WI38 (cell line): ENCODE results near the gene DNAH10.

Experiments used
- H3K4me3 ChIP-seq: 2 replicates; pipeline ENCODE4 v1.5.1; 2011; ENCODE audit warnings: low read depth, mild to moderate bottlenecking, control low read depth, low read length
- TF ChIP-seq, protein P1 (sequence below): IDR thresholded peaks from 2 replicates; pipeline ENCODE4 v1.5.1; 2012; ENCODE audit warnings: low read depth, mild to moderate bottlenecking, control low read depth, low read length

Gene DNAH10

GRCh38 chr12:123954647-123955350 is 192.7 kb downstream of the DNAH10 start:
- no peak overlapping the region for H3K4me3 ChIP-seq
- TF ChIP-seq, protein P1, sequence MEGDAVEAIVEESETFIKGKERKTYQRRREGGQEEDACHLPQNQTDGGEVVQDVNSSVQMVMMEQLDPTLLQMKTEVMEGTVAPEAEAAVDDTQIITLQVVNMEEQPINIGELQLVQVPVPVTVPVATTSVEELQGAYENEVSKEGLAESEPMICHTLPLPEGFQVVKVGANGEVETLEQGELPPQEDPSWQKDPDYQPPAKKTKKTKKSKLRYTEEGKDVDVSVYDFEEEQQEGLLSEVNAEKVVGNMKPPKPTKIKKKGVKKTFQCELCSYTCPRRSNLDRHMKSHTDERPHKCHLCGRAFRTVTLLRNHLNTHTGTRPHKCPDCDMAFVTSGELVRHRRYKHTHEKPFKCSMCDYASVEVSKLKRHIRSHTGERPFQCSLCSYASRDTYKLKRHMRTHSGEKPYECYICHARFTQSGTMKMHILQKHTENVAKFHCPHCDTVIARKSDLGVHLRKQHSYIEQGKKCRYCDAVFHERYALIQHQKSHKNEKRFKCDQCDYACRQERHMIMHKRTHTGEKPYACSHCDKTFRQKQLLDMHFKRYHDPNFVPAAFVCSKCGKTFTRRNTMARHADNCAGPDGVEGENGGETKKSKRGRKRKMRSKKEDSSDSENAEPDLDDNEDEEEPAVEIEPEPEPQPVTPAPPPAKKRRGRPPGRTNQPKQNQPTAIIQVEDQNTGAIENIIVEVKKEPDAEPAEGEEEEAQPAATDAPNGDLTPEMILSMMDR = no peak

- no peak overlapping the region for H3K4me3 ChIP-seq
- TF ChIP-seq, protein P1 = no peak
These were observed 194.1 kb downstream of the DNAH10 start for GRCh38 chr12:123956249-123956648.

- TF ChIP-seq, protein P1 = no peak
- H3K4me3 ChIP-seq = no peak overlapping the region
These were observed 195.1 kb downstream of the DNAH10 start for GRCh38 chr12:123957196-123957595.

DNA sequence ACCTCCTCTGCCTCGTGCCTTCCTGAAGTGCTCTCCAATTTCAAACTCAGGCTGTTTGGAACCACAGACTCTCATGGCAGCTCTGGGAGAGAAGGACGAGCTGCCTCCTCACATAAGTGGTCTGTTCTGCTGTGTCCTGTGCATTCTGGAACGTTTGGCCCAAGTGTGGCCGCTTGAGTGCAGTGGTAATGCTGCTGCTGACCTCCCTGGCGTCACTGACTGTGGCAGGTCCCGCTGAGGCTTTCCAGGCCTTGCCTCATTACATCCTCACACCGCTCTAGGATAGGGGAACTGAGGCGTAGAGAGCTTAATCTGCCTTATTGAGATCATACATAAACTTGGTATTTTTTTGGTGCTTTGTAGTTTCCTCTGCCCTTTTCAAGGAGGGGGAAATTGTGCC is 196.4 kb downstream of the DNAH10 start:
- TF ChIP-seq, protein P1 = no peak

DNA sequence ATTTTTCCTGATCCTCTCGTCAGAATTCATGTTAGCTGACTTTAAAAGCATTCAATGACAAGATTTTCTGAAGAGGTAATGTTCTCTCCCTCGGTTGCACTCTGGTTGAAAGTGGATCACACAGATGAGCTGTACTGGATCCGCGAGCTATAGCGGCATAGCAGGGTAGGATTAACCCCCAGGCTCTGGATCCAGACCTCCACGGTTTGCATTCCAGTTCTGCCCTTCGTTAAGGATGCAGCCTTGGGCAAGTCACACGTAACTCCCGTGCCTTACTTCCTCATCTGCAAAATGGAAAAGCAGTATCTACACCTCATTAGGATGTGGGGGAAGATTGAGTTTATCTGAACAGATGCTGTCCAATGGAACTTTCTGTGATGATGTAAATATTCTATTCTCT is 196.8 kb downstream of the DNAH10 start:
- TF ChIP-seq, protein P1 = no peak

More for the DNA sequence above, 196.4 kb downstream of the DNAH10 start:
- H3K4me3 ChIP-seq = no peak overlapping the region

GRCh38 chr12:123960029-123960735 is 198.1 kb downstream of the DNAH10 start:
- no peak overlapping the region for H3K4me3 ChIP-seq
- TF ChIP-seq, protein P1 = no peak

More for the DNA sequence above, 196.8 kb downstream of the DNAH10 start:
- H3K4me3 ChIP-seq = no peak overlapping the region

GRCh38 chr12:123960856-123961255 is 198.8 kb downstream of the DNAH10 start:
- TF ChIP-seq, protein P1 = no peak
- H3K4me3 ChIP-seq = no peak overlapping the region
